Measurements from ENCODE around the gene NFASC.

The NFASC gene

DNA sequence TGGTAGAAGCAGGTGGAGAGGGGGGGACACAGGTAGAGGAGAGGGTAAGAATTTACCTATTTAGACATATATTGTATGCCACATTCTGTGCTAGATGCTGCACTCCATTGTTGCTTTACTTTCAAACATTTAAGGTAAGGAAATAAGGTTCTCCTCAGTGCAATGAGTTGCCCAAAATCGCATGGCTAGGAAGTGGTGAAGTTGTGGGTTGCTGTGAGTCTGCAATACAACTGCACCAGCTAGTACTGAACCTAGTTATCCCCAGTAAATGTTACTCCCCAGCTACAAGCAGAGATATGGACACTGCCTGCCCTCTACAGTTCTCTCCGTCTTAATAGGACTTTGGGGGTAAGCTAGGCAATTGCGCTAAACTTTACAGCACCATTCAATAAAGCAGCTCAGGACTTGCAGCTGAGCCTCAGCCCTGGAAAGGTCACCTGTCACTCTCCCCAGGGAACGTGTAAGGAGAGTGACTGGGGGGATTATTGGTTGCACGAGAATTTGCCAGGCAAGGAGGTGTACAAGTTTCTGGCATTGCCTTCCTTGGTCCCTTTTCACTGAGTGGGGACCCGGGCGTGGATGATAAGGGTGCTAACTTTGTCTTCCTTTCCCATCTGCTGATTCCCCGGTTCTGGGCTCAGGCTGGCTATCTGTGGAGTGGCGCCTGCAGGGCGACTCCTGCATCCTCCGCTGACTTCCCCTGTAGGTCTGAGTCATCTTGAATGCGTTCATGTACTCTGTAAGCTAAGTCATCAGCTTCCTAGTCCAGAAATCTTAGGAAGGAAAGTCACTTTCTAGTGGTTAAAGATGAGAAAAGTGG is 101.1 kb downstream of the NFASC start:
- H3K4me1 ChIP-seq (ENCODE audit: control insufficient read depth, insufficient read depth, low read length): no peaks in the 10 kb centered on the region
- H3K36me3 ChIP-seq (ENCODE audit: control insufficient read depth, insufficient read depth, low read length): no peaks in the 10 kb centered on the region
- no peak overlapping the region for H3K9ac ChIP-seq (ENCODE audit: low read length)
- H3K4me3 ChIP-seq (ENCODE audit: low read length): no peak overlapping the region
- H3K9me3 ChIP-seq (ENCODE audit: control insufficient read depth, low read length): no peaks in the 10 kb centered on the region
- H3K27me3 ChIP-seq (ENCODE audit: control insufficient read depth, insufficient read depth, low read length): no peaks in the 10 kb centered on the region

GRCh38 chr1:204972426-204972825 is 101.8 kb downstream of the NFASC start:
- Histone ChIP-seq H3K9ac (ENCODE audit: low read length) (no peak overlapping the region), H3K4me3 (ENCODE audit: low read length) (no peak overlapping the region), H3K9me3 (ENCODE audit: control insufficient read depth, low read length) (no peaks in the 10 kb centered on the region), H3K36me3 (ENCODE audit: control insufficient read depth, insufficient read depth, low read length) (no peaks in the 10 kb centered on the region), H3K4me1 (ENCODE audit: control insufficient read depth, insufficient read depth, low read length) (no peaks in the 10 kb centered on the region), H3K27me3 (ENCODE audit: control insufficient read depth, insufficient read depth, low read length) (no peaks in the 10 kb centered on the region)

- Histone ChIP-seq H3K4me3 (ENCODE audit: low read length) (no peak overlapping the region), H3K9me3 (ENCODE audit: control insufficient read depth, low read length) (no peaks in the 10 kb centered on the region), H3K9ac (ENCODE audit: low read length) (no peak overlapping the region), H3K4me1 (ENCODE audit: control insufficient read depth, insufficient read depth, low read length) (no peaks in the 10 kb centered on the region), H3K27me3 (ENCODE audit: control insufficient read depth, insufficient read depth, low read length) (no peaks in the 10 kb centered on the region), H3K36me3 (ENCODE audit: control insufficient read depth, insufficient read depth, low read length) (no peaks in the 10 kb centered on the region)
Measured at GRCh38 chr1:204973449-204973848, 102.8 kb downstream of the NFASC start.

GRCh38 chr1:204974327-204974726 is 103.7 kb downstream of the NFASC start:
- H3K36me3 ChIP-seq (ENCODE audit: control insufficient read depth, insufficient read depth, low read length): no peaks in the 10 kb centered on the region
- H3K9me3 ChIP-seq (ENCODE audit: control insufficient read depth, low read length): no peaks in the 10 kb centered on the region
- H3K4me3 ChIP-seq (ENCODE audit: low read length): no peak overlapping the region
- no peak overlapping the region for H3K9ac ChIP-seq (ENCODE audit: low read length)
- H3K4me1 ChIP-seq (ENCODE audit: control insufficient read depth, insufficient read depth, low read length): no peaks in the 10 kb centered on the region
- H3K27me3 ChIP-seq (ENCODE audit: control insufficient read depth, insufficient read depth, low read length): no peaks in the 10 kb centered on the region

DNA sequence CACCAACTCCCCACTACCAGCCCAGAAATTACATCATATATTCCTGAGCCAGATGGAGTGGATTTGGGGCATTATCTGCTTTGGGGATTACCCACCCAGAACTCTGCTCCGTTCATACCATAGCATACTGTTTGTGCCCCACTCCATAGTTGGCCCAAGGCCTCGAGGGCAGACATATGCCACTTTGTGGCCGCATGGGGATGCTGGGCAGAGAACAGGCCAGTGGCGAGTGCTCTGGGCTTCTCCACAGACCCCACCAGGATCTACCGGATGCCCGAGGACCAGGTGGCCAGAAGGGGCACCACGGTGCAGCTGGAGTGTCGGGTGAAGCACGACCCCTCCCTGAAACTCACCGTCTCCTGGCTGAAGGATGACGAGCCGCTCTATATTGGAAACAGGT is 104.4 kb downstream of the NFASC start:
- Histone ChIP-seq H3K9me3 (ENCODE audit: control insufficient read depth, low read length) (no peaks in the 10 kb centered on the region), H3K27me3 (ENCODE audit: control insufficient read depth, insufficient read depth, low read length) (no peaks in the 10 kb centered on the region), H3K36me3 (ENCODE audit: control insufficient read depth, insufficient read depth, low read length) (no peaks in the 10 kb centered on the region), H3K4me3 (ENCODE audit: low read length) (no peak overlapping the region), H3K9ac (ENCODE audit: low read length) (no peak overlapping the region), H3K4me1 (ENCODE audit: control insufficient read depth, insufficient read depth, low read length) (no peaks in the 10 kb centered on the region)

- Histone ChIP-seq H3K27me3 (ENCODE audit: control insufficient read depth, insufficient read depth, low read length) (no peaks in the 10 kb centered on the region), H3K9ac (ENCODE audit: low read length) (no peak overlapping the region), H3K4me1 (ENCODE audit: control insufficient read depth, insufficient read depth, low read length) (no peaks in the 10 kb centered on the region), H3K36me3 (ENCODE audit: control insufficient read depth, insufficient read depth, low read length) (no peaks in the 10 kb centered on the region), H3K9me3 (ENCODE audit: control insufficient read depth, low read length) (no peaks in the 10 kb centered on the region), H3K4me3 (ENCODE audit: low read length) (no peak overlapping the region)
Measured at GRCh38 chr1:204975568-204976235, 105.0 kb downstream of the NFASC start.

- no peaks in the 10 kb centered on the region for H3K36me3 ChIP-seq (ENCODE audit: control insufficient read depth, insufficient read depth, low read length)
- H3K4me1 ChIP-seq (ENCODE audit: control insufficient read depth, insufficient read depth, low read length): no peaks in the 10 kb centered on the region
Measured at GRCh38 chr1:204976646-204977045, 106.0 kb downstream of the NFASC start.

GRCh38 chr1:204977318-204977717 is 106.7 kb downstream of the NFASC start:
- no peaks in the 10 kb centered on the region for H3K4me1 ChIP-seq (ENCODE audit: control insufficient read depth, insufficient read depth, low read length)
- H3K36me3 ChIP-seq (ENCODE audit: control insufficient read depth, insufficient read depth, low read length): no peaks in the 10 kb centered on the region
- H3K9me3 ChIP-seq (ENCODE audit: control insufficient read depth, low read length): no peaks in the 10 kb centered on the region
- no peak overlapping the region for H3K9ac ChIP-seq (ENCODE audit: low read length)
- no peak overlapping the region for H3K4me3 ChIP-seq (ENCODE audit: low read length)
- H3K27me3 ChIP-seq (ENCODE audit: control insufficient read depth, insufficient read depth, low read length): no peaks in the 10 kb centered on the region

More at GRCh38 chr1:204976646-204977045, 106.0 kb downstream of the NFASC start:
- no peaks in the 10 kb centered on the region for H3K27me3 ChIP-seq (ENCODE audit: control insufficient read depth, insufficient read depth, low read length)
- H3K4me3 ChIP-seq (ENCODE audit: low read length): no peak overlapping the region
- H3K9ac ChIP-seq (ENCODE audit: low read length): no peak overlapping the region
- H3K9me3 ChIP-seq (ENCODE audit: control insufficient read depth, low read length): no peaks in the 10 kb centered on the region

- Histone ChIP-seq H3K9ac (ENCODE audit: low read length) (no peak overlapping the region), H3K4me1 (ENCODE audit: control insufficient read depth, insufficient read depth, low read length) (no peaks in the 10 kb centered on the region), H3K36me3 (ENCODE audit: control insufficient read depth, insufficient read depth, low read length) (no peaks in the 10 kb centered on the region), H3K9me3 (ENCODE audit: control insufficient read depth, low read length) (no peaks in the 10 kb centered on the region), H3K4me3 (ENCODE audit: low read length) (no peak overlapping the region), H3K27me3 (ENCODE audit: control insufficient read depth, insufficient read depth, low read length) (no peaks in the 10 kb centered on the region)
Measured at GRCh38 chr1:204978782-204979181, 108.1 kb downstream of the NFASC start.

GRCh38 chr1:204979306-204979705 is 108.6 kb downstream of the NFASC start:
- Histone ChIP-seq H3K36me3 (ENCODE audit: control insufficient read depth, insufficient read depth, low read length) (no peaks in the 10 kb centered on the region), H3K4me3 (ENCODE audit: low read length) (no peak overlapping the region), H3K27me3 (ENCODE audit: control insufficient read depth, insufficient read depth, low read length) (no peaks in the 10 kb centered on the region), H3K9ac (ENCODE audit: low read length) (no peak overlapping the region), H3K9me3 (ENCODE audit: control insufficient read depth, low read length) (no peaks in the 10 kb centered on the region), H3K4me1 (ENCODE audit: control insufficient read depth, insufficient read depth, low read length) (no peaks in the 10 kb centered on the region)

- Histone ChIP-seq H3K9ac (ENCODE audit: low read length) (no peak overlapping the region), H3K27me3 (ENCODE audit: control insufficient read depth, insufficient read depth, low read length) (no peaks in the 10 kb centered on the region), H3K36me3 (ENCODE audit: control insufficient read depth, insufficient read depth, low read length) (no peaks in the 10 kb centered on the region), H3K9me3 (ENCODE audit: control insufficient read depth, low read length) (no peaks in the 10 kb centered on the region), H3K4me3 (ENCODE audit: low read length) (no peak overlapping the region), H3K4me1 (ENCODE audit: control insufficient read depth, insufficient read depth, low read length) (no peaks in the 10 kb centered on the region)
Measured at GRCh38 chr1:204979891-204980649, 109.4 kb downstream of the NFASC start.

DNA sequence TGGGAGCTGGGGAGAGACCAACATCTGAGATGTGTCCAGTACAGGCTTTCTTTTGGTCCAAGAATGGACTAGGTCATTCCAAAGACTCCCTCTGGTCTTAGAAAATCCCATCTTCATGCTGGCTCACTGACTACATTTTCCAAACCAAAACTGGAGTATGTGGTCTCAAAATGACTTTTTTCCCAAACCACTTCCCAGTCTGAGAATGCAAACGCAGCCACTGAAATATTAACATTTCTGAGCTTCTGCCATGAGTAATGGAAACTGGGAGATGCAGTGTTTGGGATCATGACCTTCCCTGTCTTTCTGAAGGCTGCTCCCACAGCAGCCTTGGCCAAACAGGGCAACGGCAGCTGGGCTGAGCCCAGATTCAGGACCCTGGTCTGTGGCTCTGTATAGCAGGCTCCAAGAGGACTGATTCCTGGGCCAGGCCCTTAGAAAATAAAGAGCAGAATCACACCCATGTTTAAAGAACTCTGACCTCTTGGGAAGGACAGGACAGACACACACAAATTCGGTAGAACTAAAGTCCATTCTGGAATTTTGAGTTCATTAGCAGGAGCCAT is 110.3 kb downstream of the NFASC start:
- H3K9me3 ChIP-seq (ENCODE audit: control insufficient read depth, low read length): no peaks in the 10 kb centered on the region
- H3K4me1 ChIP-seq (ENCODE audit: control insufficient read depth, insufficient read depth, low read length): no peaks in the 10 kb centered on the region
- no peaks in the 10 kb centered on the region for H3K27me3 ChIP-seq (ENCODE audit: control insufficient read depth, insufficient read depth, low read length)
- H3K9ac ChIP-seq (ENCODE audit: low read length): no peak overlapping the region
- H3K4me3 ChIP-seq (ENCODE audit: low read length): no peak overlapping the region
- H3K36me3 ChIP-seq (ENCODE audit: control insufficient read depth, insufficient read depth, low read length): no peaks in the 10 kb centered on the region
